NCI-H2107 (cell line): ENCODE measurements around the gene ALG8.
A peak's percentile ranks its signal among the peaks of the same experiment; 100 is the strongest.

Experiments
- DNase-seq: peaks from one replicate; lab custom pipeline; 2025; lab: John Stamatoyannopoulos, UW

ALG8 gene

DNA sequence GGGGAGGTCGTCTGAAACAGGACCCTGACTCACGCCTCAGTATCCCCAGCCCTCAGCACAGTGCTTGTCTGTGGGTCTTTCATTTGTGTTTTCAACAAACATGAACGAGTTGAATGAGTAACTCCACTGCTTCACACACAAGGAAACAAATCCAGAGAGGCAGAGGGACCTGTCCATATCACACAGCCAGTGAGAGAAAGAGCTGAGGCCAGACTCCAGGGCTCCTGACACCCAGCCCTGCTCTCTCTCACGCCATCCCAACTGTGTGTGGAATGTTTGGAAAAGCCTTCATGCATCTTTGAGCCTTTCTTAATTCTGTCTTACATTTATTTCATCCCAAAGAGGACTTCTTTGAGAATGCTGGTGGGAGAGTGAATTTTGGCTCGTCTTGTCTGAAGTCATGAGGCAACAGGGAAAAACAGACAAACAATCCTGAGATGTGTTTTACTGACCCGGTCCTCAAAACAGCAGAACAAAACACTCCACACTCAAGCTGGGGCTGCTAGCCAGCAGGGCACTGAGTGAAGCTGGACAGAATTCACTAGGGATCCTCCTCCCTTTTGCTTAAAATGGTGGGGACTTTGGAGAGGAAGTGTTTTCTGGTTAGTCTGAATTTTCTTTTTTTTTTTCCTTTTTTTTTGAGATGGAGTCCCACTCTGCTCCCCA is 19.7 kb upstream of the ALG8 start:
- no peak for DNase-seq

DNA sequence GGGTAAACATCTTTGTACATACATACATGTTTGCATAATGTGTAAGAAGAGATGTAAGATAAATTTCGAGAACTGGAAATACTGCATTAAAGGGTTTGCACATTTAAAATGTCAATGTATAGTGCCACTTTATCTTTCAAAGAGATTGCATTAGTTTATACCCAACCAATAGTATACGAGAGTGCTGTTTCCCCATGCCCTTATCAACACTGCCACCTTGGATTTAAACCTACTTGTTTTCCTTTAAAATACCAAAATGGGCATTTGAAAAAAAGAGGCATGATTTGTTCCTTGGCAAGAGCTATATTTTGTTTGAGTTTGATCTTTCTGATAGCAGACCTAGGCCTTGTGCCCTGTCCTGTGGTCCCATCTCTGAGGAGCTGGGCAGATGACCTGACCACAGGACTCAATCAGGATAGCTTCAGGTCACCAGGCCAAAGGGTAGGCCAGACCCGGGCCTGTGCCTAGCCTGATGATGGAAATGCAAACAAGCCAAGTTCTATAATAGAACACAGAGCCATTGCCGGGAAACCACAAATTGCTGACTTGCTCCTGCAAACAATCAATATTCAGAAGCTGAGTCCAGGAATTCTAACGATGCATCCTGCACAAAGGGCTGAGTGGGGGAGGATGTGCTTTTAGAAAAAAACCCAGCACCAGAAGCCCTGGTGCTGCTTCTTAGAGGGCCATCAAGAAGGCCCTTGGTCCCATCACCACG is 16.9 kb upstream of the ALG8 start:
- no peak for DNase-seq

DNA sequence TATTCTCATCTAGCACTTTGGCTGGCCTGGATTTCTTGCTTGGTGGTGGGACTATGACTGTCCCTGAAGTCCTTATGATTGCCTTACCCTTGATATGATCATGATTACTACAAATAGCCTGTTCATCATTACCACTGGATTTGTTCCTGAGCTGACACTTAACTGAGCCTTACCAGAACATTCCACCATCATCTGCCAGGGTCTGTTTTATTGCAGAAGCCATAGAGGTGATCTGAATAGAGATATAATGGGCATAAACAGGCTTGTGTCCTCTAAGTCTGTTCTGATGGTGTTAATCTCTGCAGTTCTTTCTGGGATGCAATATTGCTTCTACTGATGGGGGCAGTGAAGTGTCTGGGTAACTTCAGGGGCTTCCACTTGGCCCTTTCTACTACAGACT is 12.4 kb upstream of the ALG8 start:
- DNase-seq, result no peak

DNA sequence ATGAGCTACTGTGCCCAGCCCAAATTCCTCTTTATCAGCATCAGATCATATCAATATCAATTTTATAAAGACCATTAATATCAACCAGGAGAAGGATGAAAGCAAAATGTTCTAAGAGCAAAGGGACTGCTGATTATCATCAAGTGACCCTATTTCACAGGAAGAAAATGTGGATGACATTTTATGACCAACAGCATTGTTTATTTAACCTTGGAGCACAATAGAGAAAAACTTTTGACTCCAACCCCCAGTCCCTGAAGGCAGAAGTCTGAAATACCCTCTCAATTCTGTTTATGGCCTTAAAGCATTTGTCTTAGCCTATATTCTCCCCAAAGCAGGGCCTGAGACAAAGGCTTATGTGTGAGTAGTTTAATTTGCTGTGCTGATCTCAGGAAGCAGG is 11.3 kb upstream of the ALG8 start:
- DNase-seq, result no peak

DNA sequence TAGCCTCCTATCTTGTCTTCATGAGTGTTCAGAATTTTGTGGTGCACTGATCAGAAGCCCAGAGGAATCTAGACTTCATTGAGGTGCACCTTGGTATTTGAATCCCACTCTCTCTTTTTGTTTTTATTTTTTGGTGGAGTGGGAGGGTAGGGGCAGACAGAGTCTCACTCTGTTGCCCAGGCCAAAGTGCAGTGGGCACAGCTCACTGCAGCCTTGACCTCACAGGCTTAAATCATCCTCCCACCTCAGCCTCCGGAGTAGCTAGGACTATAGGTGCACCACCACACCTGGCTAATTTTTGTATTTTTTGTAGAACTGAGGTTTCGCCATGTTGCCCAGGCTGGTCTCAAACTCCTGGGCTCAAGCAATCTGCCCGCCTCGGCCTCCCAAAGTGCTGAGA is 10.9 kb upstream of the ALG8 start:
- DNase-seq, result no peak

DNA sequence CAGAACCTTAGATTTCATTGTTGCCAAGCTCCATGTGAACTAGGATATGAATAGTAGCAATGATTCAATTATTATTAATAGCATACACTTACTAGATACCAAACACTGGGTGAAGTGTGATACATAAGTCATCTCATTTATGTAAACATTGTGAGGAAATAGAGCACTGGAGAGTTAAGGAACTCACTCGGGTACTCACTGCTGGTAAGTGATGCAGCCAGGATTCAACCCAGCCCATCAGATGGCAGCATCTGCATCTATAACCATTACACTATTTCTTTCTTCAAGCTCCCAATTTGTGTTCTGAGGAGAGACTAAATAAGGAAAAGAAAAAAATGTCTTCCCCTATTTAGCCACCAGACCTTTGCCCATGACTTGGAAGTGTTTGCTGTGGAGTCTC is 10.2 kb upstream of the ALG8 start:
- DNase-seq, result no peak

DNA sequence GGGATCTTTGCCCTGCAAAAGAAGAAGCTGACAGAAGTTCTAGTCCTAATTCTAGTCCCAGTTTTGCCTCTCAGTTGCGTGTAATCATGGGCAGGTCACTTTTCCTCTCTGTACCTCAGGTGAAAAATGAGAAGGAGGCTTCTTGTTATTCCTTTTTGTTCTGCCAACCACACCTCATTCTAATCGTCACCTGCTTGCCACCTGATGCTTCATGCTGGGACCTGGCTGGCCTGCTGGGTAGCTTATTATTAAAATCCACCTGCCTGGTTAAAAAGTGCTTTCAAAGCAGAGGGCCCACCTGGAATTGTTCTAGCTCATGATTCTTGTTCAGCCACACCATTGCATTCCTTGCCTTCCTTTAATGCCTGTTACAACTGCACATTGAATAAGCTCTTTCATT is 8.4 kb upstream of the ALG8 start:
- peak; percentile 75 for DNase-seq

DNA sequence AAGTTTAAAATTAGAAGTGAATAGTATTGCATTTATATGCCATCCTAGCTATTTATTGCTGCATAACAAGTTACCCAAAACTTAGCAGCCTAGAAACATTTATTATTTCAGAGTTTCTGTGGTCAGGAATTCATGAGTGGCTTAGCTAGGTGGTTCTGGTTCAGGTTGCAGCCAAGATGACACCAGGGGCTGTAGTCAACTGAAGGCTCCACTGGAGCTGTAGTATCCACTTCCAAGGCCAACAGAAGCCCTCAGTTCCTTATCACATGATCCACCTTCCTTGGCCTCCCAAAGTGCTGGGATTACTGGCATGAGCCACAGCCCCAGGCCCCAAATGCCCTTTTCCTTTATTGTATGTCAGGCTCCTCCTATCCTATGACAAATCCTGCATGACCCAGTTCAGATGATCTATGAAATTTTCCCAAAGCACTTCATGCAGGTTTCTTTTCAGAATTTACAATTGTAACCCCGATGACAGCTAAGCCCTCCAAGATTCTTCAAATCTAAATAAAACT is 6.1 kb upstream of the ALG8 start:
- no peak for DNase-seq

DNA sequence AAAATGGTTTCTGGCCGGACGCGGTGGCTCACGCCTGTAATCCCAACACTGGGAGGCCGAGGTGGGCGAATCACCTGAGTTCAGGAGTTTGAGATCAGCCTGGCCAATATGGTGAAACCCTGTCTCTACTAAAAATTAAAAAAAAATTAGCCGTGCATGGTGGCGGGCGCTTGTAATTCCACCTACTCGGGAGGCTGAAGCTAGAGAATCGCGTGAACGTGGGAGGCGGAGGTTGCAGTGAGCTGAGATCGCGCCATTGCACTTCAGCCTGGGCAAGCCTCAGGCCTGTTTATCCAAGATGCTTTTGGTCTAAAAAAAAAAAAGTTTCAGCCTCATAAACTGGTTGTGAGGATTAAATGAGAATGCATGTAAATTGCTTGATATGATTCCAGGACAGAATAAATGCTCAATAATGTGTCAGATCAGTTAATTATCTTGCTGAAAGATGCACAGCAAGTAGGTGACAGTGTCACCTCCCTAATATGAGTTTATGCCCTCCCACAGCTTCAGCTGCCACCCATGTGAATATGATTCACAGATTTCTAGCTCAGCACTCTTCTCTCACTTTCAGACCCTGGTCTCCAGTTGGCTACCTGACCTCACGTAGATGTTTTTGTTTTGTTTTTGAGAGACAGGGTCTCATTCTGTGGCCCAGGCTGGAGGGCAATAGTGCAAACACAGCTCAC is 1.1 kb upstream of the ALG8 start:
- DNase-seq, result no peak

DNA sequence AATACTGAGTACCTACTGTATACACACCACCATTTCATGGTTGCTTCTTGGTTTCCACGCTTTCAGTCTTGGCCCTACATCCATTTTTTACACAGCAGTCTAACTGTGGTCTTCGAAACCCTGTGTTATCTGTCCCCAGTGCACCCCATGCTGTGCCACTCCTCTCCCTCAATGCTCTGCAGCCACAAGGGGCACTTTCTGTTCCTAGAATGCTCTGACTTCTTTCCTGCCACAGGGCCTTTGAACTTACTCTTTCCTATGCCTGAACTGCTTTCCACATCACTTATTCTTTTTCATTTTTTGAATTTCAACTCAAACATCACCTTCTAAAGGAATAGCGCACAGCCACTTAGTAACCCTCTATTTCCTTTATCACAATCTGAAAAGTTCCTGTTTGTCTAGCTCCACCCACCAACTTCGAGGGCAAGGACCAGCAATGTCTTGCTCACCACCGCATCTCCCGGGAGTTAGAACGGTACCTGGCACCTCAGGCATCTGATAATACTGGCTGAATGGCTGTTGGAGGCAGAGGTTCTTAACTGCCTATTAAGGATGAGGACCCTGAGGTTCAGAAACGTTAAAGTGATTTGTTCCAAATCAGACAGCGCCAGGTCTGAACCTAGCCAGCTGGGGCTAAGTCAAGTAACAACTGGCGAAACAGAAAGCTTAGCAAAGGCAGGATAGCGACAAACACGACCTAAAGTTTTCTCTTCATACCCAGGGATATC is 568 bp downstream of the ALG8 start:
- DNase-seq, result no peak

DNA sequence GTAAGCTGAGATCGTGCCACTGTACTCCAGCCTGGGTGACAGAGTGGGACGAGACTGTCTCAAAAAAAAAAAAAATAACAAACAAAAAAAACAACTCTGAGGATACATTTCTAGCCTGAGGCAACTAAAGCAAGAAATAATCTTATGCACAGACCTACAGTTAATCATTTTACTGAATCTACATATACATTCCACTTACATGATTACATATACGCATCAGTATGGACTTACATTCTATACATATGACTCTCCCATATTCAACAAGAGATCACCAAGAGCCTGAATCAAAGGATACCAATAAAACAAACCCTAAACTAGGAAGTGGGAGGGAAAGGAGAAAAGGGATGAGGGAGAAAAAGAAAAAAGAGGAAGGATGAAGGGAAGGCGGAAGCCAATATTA is 1.1 kb downstream of the ALG8 start:
- DNase-seq, result no peak

DNA sequence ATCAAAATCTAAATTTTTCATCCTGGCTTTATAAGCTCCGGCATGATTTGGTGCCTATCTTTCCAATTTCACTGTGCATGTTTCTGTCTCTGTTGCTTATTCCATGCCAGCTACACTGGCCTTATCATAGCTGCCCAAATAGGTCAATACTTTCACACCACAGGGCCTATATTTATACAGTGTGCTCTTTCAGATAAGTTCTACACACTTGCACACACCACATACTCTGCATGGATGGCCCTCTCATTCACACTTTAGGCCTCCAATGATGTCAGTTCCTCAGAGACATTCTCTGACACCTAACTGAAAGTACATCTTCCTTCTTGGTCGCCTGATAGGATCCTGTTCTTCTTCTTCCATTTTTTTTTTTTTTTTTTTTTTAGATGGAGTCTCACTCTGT is 7.0 kb downstream of the ALG8 start:
- DNase-seq, result no peak

DNA sequence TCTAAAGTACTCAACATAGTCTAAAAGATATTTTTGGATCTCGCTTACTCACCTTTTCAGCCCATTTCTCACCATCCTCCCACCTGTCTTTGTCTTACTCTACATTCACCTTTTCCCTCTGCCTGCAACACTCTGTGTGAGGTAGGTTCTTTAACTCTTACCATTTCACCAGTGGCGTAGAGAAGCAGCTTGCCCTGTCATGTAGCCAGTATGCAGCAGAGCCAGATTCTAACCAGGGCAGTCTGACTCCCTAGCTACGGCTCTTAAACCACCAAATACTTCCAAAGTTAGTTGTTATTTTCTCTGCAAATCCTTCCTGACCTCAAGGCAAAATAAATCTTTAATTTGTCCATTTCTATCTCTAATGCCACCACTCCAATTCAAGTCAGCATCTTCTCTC is 7.5 kb downstream of the ALG8 start:
- DNase-seq, result no peak

DNA sequence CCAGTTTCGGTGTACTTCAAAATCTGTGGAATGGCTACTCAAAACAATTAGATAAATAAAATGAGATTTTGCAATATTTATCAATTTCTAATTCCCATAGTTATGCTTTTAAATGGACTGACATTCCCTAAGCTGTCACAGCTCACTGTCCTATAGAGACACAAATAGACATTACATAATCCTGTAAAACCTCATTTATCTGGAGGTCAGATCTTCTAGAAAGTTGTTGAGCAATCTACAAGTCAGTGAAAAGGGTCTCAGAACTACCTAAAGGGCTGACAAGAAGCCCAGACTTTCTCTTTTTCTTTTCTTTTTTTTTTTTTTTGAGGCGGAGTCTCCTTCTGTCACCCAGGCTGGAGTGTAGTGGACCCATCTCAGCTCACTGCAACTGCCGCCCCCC is 12.0 kb downstream of the ALG8 start:
- no peak for DNase-seq

DNA sequence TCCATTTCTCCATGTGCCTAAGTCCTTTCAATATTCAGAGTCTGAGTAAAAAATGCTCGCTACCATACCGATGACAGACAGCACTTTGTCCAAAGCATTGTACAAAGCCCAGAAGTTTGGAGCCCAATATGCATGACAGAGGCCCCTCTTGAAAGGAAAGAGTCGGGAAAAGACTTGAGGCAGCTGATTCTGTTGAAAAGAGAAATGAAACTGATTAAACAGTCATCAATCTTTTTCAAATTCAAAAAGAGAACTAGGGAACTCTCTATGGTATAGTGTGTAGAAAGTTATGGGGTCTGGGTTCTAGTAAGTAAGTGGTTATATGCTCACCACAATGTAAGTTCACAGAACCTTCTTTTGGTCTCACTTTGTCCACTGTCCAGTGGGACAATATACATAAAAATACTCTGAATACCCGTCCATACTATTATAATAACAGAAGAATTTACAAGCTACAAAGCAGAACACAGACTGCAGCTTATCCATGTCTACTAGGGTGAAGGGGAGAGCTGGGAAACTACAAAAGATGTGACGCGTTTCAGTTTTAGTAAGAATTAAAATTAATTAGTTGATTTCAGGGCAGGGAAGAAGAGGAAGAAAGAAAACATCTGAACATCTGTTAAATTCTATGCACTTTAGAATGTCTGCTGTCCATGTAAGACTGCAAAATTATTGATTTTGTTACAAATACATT is 26.7 kb downstream of the ALG8 start:
- DNase-seq, result no peak

DNA sequence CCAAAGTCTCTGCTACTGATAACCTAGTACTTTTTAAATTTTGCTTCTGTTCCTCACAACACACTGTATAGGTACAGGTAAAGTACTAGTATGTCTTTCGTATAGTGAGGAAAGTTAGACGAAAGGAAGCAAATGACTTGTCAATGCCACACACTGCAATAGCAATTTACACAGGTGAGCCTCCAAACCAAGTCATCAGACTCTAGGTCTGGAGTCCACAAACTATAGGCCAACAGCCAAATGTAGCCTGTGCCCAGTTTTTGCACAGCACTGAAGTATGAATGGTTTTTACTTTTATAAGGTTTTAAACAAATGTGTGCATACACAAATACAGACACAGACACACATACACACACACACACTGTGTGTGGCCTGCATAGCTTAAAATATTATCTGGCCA is 28.1 kb downstream of the ALG8 start:
- no peak for DNase-seq

DNA sequence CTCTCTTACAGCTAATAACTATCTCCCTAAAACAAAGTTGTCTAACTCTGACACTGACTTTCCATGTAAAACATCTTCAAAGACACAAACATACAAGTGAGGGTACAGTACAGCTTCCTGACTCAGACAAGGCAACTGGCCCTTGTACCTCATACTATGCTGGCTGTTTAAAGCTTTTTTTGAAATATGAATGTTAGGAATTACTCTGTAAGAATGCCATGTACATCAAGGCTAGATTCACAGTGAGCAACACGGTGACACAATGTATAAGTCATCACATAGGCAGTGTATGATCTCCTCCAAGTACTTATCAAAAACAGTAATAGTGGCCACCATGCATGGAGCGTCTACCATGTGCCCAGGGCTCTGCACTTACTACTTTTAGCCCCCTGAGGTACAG is 28.6 kb downstream of the ALG8 start:
- no peak for DNase-seq

DNA sequence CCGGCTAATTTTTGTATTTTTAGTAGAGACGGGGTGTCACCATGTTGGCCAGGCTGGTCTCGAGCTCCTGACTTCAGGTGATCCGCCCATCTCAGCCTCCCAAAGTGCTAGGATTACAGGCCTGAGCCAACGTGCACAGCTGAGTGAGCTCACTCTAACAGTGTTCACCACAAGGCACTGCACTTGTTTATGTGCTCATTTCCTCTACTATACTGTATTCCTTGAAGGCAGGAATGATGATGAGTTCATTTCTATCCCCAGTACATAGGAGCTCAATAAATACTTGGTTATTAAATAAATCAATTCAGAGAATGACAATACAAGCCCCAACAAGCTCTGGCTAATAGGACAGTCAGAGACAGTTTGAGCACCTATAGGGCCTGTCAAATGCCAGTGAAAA is 29.1 kb downstream of the ALG8 start:
- DNase-seq, result no peak

DNA sequence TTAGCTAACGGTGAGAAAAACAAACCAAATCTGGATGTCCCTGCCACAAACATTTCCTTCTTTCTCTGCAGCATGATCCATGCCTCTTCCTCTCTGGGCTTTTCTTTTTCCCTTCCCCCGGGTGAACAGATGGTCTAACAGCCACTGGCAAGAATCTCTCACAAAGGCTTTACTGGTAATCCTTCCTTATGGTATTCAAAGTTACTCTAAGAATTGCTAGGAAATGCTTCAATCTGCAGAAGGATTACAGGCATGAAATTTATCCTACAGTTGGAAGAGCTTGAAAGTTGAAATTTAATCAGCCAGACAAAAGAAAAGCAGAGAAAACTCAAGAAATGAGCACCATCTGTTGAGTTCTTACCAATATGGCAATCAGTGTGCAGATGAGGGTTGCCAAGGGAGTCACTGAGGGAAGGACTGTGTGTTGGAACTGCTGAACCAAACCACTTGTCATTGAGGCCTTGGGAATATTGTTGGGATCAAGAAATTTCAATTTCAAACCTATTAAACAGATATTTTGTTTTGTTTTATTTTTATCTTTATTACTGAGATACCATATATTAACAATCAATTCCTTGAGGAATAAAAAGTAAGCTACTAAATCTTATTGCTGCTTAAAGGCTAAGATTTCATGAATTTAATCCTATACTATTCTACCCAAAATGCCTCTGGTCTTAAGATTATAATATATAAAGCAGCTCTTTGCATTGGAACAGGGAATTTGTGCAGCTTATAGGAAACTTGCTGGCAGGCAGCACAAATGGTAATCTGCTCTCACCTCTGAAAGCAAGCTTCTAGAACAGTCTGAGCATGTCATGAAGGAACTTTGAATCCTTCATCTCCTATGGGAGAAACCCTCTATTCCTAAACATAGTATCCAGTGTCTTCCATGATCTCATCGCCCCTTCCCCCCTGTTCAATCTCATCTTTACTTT is 30.1 kb downstream of the ALG8 start:
- no peak for DNase-seq

DNA sequence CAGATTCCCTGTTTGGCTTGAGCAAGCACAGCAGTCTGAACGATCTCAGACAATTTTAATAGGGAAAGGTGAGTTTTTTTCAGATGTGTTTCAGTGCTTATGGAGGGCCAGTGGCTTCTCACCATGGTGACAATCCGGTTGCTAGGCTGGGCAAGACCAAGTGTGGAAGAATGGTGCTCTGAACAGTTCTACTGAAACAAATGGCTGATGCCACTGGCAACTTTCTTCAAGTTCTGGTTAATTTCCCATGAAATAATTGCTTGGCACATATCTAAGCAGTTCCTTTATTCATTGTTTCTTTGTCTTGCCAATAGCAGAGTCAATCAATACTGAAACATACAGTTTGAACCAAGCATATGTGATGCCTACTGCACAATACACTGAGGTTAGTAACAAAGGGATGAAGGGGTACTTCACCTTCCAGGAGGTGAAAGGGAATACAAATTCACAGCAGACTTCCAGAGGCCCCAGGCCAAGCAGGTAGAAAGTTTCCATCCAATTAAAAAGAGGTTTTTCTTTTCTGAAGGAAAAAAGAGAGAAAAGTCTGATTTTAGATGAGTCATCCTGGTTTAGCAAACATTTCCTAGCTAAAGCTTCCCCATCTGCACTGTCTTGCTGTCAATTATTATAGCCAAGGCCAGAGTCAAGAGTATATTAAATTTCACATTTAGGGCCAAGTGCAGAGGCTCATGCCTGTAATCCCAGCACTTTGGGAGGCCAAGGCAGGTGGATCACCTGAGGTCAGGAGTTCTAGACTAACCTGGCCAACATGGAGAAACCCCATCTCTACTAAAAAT is 38.6 kb downstream of the ALG8 start:
- DNase-seq, result peak; percentile 19
